SK-N-SH treated with all-trans-retinoic acid at 6 μM for 48 hours (cell line): ENCODE results near the gene DAGLA.

ENCODE experiments used
- ATAC-seq: fragments of 200-7000 bp; cut with Tn5 transposase; 3 replicates; pipeline ENCODE4 v1.9.1; 2020; ENCODE audit warnings: mild to moderate bottlenecking, moderate library complexity
- ARNTL ChIP-seq: fragments of 450-650 bp; formaldehyde crosslinking; IDR thresholded peaks from 2 replicates; pipeline ENCODE4 v1.5.0; 2020; ENCODE audit warnings: low read depth, mild to moderate bottlenecking, moderate library complexity, borderline replicate concordance
- BACH2 ChIP-seq: fragments of 250-450 bp; sonication (Bioruptor Pico); IDR thresholded peaks from 2 replicates; pipeline ENCODE4 v1.9.0; 2021; ENCODE audit warnings: mild to moderate bottlenecking, borderline replicate concordance
- CSDC2 ChIP-seq: fragments of 250-450 bp; sonication (Bioruptor Pico); IDR thresholded peaks from 2 replicates; pipeline ENCODE4 v1.5.0; 2020; ENCODE audit warnings: mild to moderate bottlenecking, moderate library complexity
- ESRRG ChIP-seq: fragments of 250-450 bp; sonication (Bioruptor Pico); IDR thresholded peaks from 2 replicates; pipeline ENCODE4 v1.6.1; 2021; ENCODE audit warnings: mild to moderate bottlenecking
- GLIS3 ChIP-seq: fragments of 250-450 bp; sonication (Bioruptor Pico); IDR thresholded peaks from 2 replicates; pipeline ENCODE4 v1.5.0; 2020; ENCODE audit warnings: mild to moderate bottlenecking, moderate library complexity
- ISL1 ChIP-seq: fragments of 250-450 bp; sonication (Bioruptor Pico); IDR thresholded peaks from 2 replicates; pipeline ENCODE4 v2.1.2; 2022; ENCODE audit warnings: mild to moderate bottlenecking, moderate library complexity
- OSR1 ChIP-seq: fragments of 250-450 bp; sonication (Bioruptor Pico); IDR thresholded peaks from 2 replicates; pipeline ENCODE4 v1.8.0; 2022; ENCODE audit warnings: moderate library complexity, mild to moderate bottlenecking, inconsistent platforms
- PPARA ChIP-seq: fragments of 250-450 bp; sonication (Bioruptor Pico); IDR thresholded peaks from 2 replicates; pipeline ENCODE4 v1.5.0; 2020; ENCODE audit warnings: mild to moderate bottlenecking, borderline replicate concordance
- SNAI2 ChIP-seq: fragments of 250-450 bp; sonication (Bioruptor Pico); IDR thresholded peaks from 2 replicates; pipeline ENCODE4 v1.5.0; 2020; ENCODE audit warnings: mild to moderate bottlenecking, moderate library complexity
- TCF4 ChIP-seq: fragments of 250-450 bp; sonication (Bioruptor Pico); IDR thresholded peaks from 2 replicates; pipeline ENCODE4 v1.8.0; 2021; ENCODE audit warnings: mild to moderate bottlenecking, moderate library complexity, borderline replicate concordance
- TOX ChIP-seq: fragments of 250-450 bp; sonication (Bioruptor Pico); IDR thresholded peaks from 2 replicates; pipeline ENCODE4 v1.8.0; 2021; ENCODE audit warnings: mild to moderate bottlenecking, moderate library complexity, borderline replicate concordance
- ZC3H10 ChIP-seq: fragments of 250-450 bp; sonication (Bioruptor Pico); IDR thresholded peaks from 2 replicates; pipeline ENCODE4 v1.5.1; 2021; ENCODE audit warnings: mild to moderate bottlenecking, moderate library complexity
- ZFP30 ChIP-seq: fragments of 450-650 bp; formaldehyde crosslinking; IDR thresholded peaks from 2 replicates; pipeline ENCODE4 v1.5.0; 2022; ENCODE audit warnings: mild to moderate bottlenecking, moderate library complexity
- ZNF565 ChIP-seq: fragments of 450-650 bp; formaldehyde crosslinking; conservative IDR thresholded peaks from 2 replicates; pipeline ENCODE4 v1.5.0; 2020; ENCODE audit warnings: low read depth, mild to moderate bottlenecking, moderate library complexity
- ZNF70 ChIP-seq: fragments of 450-650 bp; formaldehyde crosslinking; IDR thresholded peaks from 2 replicates; pipeline ENCODE4 v1.5.0; 2020; ENCODE audit warnings: mild to moderate bottlenecking, moderate library complexity
- ZNF8 ChIP-seq: fragments of 450-650 bp; formaldehyde crosslinking; IDR thresholded peaks from 2 replicates; pipeline ENCODE4 v1.5.0; 2020; ENCODE audit warnings: mild to moderate bottlenecking, moderate library complexity
- TF ChIP-seq, protein P1 (sequence below): fragments of 250-450 bp; sonication (Bioruptor Pico); IDR thresholded peaks from 2 replicates; pipeline ENCODE4 v1.8.0; 2021; ENCODE audit warnings: low read depth, mild to moderate bottlenecking, moderate library complexity, borderline replicate concordance
- TF ChIP-seq, protein P2 (sequence below): fragments of 250-450 bp; sonication (Bioruptor Pico); IDR thresholded peaks from 2 replicates; pipeline ENCODE4 v1.8.0; 2020; ENCODE audit warnings: mild to moderate bottlenecking, moderate library complexity, borderline replicate concordance
- TF ChIP-seq, protein P3 (sequence below): fragments of 250-450 bp; sonication (Bioruptor Pico); IDR thresholded peaks from 2 replicates; pipeline ENCODE4 v1.5.0; 2020; ENCODE audit warnings: mild to moderate bottlenecking, moderate library complexity
- TF ChIP-seq, protein P4 (sequence below): fragments of 250-450 bp; sonication (Bioruptor Pico); IDR thresholded peaks from 2 replicates; pipeline ENCODE4 v1.5.1; 2021; ENCODE audit warnings: mild to moderate bottlenecking, moderate library complexity
- TF ChIP-seq, protein P5 (sequence below): fragments of 250-450 bp; sonication (Bioruptor Pico); IDR thresholded peaks from 2 replicates; pipeline ENCODE4 v1.5.1; 2020; ENCODE audit warnings: low read depth, mild to moderate bottlenecking, moderate library complexity

DAGLA gene

DNA sequence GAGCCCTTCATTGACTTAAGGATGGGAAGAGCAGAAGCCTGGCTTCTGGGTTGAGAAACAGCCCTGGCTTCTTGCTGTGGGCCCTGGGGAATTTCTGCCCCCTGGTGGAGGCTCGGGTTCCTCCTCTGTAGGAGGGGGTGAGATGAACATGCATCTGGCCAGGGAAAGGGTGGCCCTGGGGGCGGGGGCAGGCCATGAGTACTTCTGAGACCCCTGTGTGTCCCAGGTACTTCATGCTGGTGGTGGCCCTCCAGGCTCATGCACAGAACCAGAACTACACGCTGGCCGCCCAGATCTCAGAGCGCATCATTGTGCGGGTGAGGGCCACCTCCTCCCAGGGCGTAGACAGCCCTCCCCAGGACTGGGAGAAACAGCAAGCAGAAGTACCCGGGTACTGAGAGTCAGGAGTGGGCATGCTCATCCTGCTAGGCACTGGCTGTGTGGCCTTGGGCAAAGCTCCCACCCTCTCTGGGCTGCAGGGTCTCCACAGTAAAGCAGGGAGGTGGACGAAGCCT lies 96.4 kb downstream of the DAGLA start (continued):
- TF ChIP-seq, protein P1, sequence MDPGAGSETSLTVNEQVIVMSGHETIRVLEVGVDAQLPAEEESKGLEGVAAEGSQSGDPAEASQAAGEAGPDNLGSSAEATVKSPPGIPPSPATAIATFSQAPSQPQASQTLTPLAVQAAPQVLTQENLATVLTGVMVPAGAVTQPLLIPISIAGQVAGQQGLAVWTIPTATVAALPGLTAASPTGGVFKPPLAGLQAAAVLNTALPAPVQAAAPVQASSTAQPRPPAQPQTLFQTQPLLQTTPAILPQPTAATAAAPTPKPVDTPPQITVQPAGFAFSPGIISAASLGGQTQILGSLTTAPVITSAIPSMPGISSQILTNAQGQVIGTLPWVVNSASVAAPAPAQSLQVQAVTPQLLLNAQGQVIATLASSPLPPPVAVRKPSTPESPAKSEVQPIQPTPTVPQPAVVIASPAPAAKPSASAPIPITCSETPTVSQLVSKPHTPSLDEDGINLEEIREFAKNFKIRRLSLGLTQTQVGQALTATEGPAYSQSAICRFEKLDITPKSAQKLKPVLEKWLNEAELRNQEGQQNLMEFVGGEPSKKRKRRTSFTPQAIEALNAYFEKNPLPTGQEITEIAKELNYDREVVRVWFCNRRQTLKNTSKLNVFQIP (CRISPR knock-in tag): no peak
- TF ChIP-seq ZNF70 (CRISPR knock-in tag) (no peak), CSDC2 (CRISPR knock-in tag) (no peak), ESRRG (CRISPR knock-in tag) (no peak), PPARA (CRISPR knock-in tag) (no peak), TOX (CRISPR knock-in tag) (no peak), OSR1 (CRISPR knock-in tag) (no peak), ZFP30 (no peak), ARNTL (no peak), ZC3H10 (CRISPR knock-in tag) (no peak), ZNF8 (CRISPR knock-in tag) (no peak), TCF4 (no peak)
- TF ChIP-seq, protein P2, sequence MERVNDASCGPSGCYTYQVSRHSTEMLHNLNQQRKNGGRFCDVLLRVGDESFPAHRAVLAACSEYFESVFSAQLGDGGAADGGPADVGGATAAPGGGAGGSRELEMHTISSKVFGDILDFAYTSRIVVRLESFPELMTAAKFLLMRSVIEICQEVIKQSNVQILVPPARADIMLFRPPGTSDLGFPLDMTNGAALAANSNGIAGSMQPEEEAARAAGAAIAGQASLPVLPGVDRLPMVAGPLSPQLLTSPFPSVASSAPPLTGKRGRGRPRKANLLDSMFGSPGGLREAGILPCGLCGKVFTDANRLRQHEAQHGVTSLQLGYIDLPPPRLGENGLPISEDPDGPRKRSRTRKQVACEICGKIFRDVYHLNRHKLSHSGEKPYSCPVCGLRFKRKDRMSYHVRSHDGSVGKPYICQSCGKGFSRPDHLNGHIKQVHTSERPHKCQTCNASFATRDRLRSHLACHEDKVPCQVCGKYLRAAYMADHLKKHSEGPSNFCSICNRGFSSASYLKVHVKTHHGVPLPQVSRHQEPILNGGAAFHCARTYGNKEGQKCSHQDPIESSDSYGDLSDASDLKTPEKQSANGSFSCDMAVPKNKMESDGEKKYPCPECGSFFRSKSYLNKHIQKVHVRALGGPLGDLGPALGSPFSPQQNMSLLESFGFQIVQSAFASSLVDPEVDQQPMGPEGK (CRISPR knock-in tag): no peak

DNA sequence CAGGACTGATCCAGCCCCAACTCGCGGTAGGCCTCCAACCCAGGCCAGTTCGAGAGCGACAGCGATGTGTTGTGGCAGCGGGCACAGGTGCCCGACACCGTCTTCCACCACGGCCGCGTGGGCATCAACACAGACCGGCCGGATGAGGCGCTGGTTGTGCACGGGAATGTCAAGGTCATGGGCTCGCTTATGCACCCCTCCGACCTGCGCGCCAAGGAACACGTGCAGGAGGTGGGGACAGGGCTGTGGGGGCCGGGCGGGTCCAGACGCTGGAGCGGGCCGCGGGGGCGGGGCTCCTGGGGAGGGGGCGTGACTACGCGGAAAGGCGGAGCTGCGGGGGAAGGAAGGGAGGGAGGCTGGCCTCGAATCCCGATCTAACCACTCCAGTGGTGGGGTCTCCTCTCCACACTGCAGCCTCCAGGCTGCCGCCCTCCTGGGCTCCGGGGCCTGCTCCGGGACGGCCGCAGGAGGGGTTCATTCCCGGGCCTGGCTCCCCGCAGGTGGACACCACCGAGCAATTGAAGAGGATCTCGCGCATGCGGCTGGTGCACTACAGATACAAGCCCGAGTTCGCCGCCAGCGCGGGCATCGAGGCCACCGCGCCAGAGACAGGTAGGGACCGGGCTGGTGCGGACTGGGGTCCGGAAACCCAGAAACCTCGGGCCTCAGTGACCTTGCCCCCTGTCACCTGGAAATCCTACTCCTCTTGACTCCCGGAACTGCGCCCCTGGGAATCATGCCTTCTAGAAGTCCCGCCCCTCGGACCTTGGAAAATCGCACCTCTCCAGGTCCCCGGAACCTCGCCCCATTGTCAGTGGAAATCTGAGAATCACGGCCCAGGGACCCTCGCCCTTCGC lies 97.3 kb downstream of the DAGLA start:
- no peak for ATAC-seq
- TF ChIP-seq BACH2: no peak
- no peak for TF ChIP-seq ARNTL
- no peak for TF ChIP-seq TOX (CRISPR knock-in tag)
- no peak for TF ChIP-seq ZFP30
- no peak for TF ChIP-seq ZNF565
- TF ChIP-seq, protein P3, sequence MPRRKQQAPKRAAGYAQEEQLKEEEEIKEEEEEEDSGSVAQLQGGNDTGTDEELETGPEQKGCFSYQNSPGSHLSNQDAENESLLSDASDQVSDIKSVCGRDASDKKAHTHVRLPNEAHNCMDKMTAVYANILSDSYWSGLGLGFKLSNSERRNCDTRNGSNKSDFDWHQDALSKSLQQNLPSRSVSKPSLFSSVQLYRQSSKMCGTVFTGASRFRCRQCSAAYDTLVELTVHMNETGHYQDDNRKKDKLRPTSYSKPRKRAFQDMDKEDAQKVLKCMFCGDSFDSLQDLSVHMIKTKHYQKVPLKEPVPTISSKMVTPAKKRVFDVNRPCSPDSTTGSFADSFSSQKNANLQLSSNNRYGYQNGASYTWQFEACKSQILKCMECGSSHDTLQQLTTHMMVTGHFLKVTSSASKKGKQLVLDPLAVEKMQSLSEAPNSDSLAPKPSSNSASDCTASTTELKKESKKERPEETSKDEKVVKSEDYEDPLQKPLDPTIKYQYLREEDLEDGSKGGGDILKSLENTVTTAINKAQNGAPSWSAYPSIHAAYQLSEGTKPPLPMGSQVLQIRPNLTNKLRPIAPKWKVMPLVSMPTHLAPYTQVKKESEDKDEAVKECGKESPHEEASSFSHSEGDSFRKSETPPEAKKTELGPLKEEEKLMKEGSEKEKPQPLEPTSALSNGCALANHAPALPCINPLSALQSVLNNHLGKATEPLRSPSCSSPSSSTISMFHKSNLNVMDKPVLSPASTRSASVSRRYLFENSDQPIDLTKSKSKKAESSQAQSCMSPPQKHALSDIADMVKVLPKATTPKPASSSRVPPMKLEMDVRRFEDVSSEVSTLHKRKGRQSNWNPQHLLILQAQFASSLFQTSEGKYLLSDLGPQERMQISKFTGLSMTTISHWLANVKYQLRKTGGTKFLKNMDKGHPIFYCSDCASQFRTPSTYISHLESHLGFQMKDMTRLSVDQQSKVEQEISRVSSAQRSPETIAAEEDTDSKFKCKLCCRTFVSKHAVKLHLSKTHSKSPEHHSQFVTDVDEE (CRISPR knock-in tag): no peak
- TF ChIP-seq TCF4: no peak
- no peak for TF ChIP-seq ZNF70 (CRISPR knock-in tag)
- TF ChIP-seq SNAI2: no peak
- TF ChIP-seq GLIS3: no peak
- TF ChIP-seq PPARA (CRISPR knock-in tag): no peak
- TF ChIP-seq, protein P4, sequence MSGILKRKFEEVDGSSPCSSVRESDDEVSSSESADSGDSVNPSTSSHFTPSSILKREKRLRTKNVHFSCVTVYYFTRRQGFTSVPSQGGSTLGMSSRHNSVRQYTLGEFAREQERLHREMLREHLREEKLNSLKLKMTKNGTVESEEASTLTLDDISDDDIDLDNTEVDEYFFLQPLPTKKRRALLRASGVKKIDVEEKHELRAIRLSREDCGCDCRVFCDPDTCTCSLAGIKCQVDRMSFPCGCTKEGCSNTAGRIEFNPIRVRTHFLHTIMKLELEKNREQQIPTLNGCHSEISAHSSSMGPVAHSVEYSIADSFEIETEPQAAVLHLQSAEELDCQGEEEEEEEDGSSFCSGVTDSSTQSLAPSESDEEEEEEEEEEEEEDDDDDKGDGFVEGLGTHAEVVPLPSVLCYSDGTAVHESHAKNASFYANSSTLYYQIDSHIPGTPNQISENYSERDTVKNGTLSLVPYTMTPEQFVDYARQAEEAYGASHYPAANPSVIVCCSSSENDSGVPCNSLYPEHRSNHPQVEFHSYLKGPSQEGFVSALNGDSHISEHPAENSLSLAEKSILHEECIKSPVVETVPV (CRISPR knock-in tag): no peak
- no peak for TF ChIP-seq ESRRG (CRISPR knock-in tag)
- no peak for TF ChIP-seq ISL1 (CRISPR knock-in tag)
- TF ChIP-seq OSR1 (CRISPR knock-in tag): no peak
- no peak for TF ChIP-seq CSDC2 (CRISPR knock-in tag)
- TF ChIP-seq ZC3H10 (CRISPR knock-in tag): no peak
- TF ChIP-seq, protein P2 (CRISPR knock-in tag): no peak
- TF ChIP-seq, protein P1 (CRISPR knock-in tag): no peak
- TF ChIP-seq, protein P5, sequence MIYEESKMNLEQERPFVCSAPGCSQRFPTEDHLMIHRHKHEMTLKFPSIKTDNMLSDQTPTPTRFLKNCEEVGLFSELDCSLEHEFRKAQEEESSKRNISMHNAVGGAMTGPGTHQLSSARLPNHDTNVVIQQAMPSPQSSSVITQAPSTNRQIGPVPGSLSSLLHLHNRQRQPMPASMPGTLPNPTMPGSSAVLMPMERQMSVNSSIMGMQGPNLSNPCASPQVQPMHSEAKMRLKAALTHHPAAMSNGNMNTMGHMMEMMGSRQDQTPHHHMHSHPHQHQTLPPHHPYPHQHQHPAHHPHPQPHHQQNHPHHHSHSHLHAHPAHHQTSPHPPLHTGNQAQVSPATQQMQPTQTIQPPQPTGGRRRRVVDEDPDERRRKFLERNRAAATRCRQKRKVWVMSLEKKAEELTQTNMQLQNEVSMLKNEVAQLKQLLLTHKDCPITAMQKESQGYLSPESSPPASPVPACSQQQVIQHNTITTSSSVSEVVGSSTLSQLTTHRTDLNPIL (CRISPR knock-in tag): no peak
- TF ChIP-seq, all 23 proteins: peak for 0
